DOHH2 (cell line): ENCODE data around the gene RGS9BP.

ENCODE experiments used
- CTCF ChIP-seq: fragments of 200-600 bp; sonication (generic); IDR thresholded peaks from one replicate; pipeline ENCODE4 v1.5.1; 2014; ENCODE audit warnings: antibody characterized with exemption, mild to moderate bottlenecking, low read depth, low read length; ENCODE audit not compliant: poor library complexity, severe bottlenecking
- EZH2phosphoT487 ChIP-seq: fragments of 200-600 bp; sonication (generic); IDR thresholded peaks from 2 replicates; pipeline ENCODE4 v1.6.1; 2017; ENCODE audit warnings: borderline replicate concordance, mild to moderate bottlenecking, antibody characterized with exemption, low read length, moderate library complexity, mixed read lengths

- TF ChIP-seq CTCF = no peak
- no peak for TF ChIP-seq EZH2phosphoT487
Observed at GRCh38 chr19:32627714-32628270, 47.9 kb upstream of the RGS9BP start.
